Esophagus muscularis mucosa (tissue), 4 donors: ENCODE measurements around the gene C19orf44.

Experiments
- CTCF ChIP-seq, 3 experiments: fragments of 200-600 bp in 2 of 3; fragments of 450-650 bp in 1 of 3; sonication (generic) in 2 of 3; IDR thresholded peaks; one replicate each; pipeline ENCODE4 v1.5.1; 2017 to 2019; ENCODE audit warnings: antibody characterized with exemption in 3 of 3, mild to moderate bottlenecking in 2 of 3, moderate library complexity in 1 of 3
- EP300 ChIP-seq: sonication (generic); formaldehyde crosslinking; IDR thresholded peaks from one replicate; pipeline ENCODE4 v1.6.1; 2017; ENCODE audit warnings: antibody characterized with exemption
- POLR2A ChIP-seq: fragments of 450-650 bp; IDR thresholded peaks from one replicate; pipeline ENCODE4 v1.6.1; 2017; ENCODE audit warnings: antibody characterized with exemption, moderate library complexity, mild to moderate bottlenecking, low read depth
- POLR2AphosphoS5 ChIP-seq, 2 donors: sonication (generic); formaldehyde crosslinking; IDR thresholded peaks; one replicate each; pipeline ENCODE4 v1.6.1; 2017; ENCODE audit warnings: antibody characterized with exemption in 2 of 2

DNA sequence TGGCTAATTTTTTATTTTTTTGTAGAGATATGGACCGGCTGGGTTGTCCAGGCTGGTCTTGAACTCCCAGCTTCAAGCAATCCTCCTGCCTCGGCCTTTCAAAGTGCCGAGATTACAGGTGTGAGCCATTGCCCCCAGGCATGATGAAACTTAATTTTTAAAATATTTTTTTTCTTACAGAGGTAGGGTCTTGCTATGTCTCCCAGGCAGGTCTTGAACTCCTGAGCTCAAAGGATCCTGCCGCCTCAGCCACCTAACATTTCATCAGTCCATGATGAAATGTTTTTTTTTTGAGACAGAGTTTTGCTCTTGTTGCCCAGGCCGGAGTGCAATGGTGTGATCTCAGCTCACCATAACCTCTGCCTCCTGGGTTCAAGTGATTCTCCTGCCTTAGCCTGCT is 12.4 kb downstream of the C19orf44 start:
- no peak for TF ChIP-seq EP300
- TF ChIP-seq CTCF (IDR thresholded peaks at IDR 0.05), result no peak
- no peak for TF ChIP-seq POLR2A
- no peak for TF ChIP-seq POLR2AphosphoS5 (IDR thresholded peaks at IDR 0.05)
